ENCODE results near the gene YBX2. TPM values are rescaled to one million over a fixed set of nuclear protein-coding genes. Genes with fewer than 3 reads are reported as not detected.

The YBX2 gene
- total and polyA plus RNA-seq, 12 donors: 0.06 to 1.4 (median 0.19) TPM; not detected in 6

DNA sequence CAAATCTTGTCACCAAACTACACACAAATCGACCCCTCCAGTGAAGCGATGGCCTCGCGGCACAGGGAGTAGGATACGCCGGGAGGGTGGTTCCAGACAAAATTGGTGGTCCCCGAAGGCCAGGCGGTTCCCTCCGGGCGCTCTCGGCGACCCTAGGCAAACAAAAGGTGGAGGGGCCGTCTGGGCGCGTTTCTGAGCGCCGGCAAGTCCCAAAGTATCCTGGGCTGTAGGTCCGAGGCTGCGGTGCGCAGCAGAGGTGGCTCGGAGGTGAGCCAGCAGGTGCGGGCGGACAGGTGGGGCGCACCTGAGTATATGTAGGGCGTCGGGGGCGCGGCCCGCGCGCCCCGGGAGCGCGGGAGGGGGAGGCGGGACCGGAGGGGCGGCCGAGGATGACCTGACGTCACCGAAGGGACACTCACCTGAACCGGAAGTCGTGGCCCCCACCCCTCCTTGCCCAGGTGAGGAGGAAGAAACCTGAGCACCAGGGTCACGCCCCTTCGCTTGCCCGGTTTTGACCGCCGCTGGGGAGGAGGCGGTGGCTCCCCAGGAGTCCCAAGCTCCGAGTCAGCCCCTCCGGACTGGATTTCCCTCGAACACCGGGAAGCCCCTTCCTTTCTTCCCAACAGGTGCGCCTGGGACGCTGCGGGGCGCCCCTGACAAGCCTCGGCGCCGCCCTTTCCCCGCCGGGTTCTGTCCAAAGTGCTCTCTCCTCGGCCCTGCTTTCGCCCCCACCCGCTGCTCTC is 32.1 kb downstream of the YBX2 start, which contains the start of gene CLDN7:
TSS of gene CLDN7 (minus strand) at position 287 of the 743 bp plus-strand sequence. CDS start 435 bp downstream, outside the sequence.
- 16 to 46% (median 36%) methylated on average over 31 to 64 of the region's 64 CpGs for WGBS, 4 donors
- H3K4me3 ChIP-seq: peak within 1 kb of the TSS in 2 of 4 donors; percentile 14 to 61
- no peak for DNase-seq
- peaks cover 12 to 21% of the 10 kb centered on the region in 2 donors for H3K4me1 ChIP-seq (replicated peaks in 1 of 2)
- TF ChIP-seq, protein P1, sequence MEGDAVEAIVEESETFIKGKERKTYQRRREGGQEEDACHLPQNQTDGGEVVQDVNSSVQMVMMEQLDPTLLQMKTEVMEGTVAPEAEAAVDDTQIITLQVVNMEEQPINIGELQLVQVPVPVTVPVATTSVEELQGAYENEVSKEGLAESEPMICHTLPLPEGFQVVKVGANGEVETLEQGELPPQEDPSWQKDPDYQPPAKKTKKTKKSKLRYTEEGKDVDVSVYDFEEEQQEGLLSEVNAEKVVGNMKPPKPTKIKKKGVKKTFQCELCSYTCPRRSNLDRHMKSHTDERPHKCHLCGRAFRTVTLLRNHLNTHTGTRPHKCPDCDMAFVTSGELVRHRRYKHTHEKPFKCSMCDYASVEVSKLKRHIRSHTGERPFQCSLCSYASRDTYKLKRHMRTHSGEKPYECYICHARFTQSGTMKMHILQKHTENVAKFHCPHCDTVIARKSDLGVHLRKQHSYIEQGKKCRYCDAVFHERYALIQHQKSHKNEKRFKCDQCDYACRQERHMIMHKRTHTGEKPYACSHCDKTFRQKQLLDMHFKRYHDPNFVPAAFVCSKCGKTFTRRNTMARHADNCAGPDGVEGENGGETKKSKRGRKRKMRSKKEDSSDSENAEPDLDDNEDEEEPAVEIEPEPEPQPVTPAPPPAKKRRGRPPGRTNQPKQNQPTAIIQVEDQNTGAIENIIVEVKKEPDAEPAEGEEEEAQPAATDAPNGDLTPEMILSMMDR (IDR thresholded peaks at IDR 0.05): no peak
- TF ChIP-seq POLR2A (IDR thresholded peaks at IDR 0.05): no peak
- intact Hi-C loops (cut with DNase I): loop anchor here in 1 of 2 donors (5.0 kb wide), 1 partner anchor 40 kb away; no protein-coding TSS in a partner anchor
- peak within 1 kb of the TSS in 2 of 5 donors; percentile 19 to 81 for H3K27ac ChIP-seq
- H3K9me3 ChIP-seq (replicated peaks in 1 of 3): no peaks in the 10 kb centered on the region
- peaks cover 0 to 16% of the 10 kb centered on the region in 2 donors for H3K36me3 ChIP-seq (replicated peaks in 1 of 2)
- no peaks in the 10 kb centered on the region for H3K27me3 ChIP-seq

DNA sequence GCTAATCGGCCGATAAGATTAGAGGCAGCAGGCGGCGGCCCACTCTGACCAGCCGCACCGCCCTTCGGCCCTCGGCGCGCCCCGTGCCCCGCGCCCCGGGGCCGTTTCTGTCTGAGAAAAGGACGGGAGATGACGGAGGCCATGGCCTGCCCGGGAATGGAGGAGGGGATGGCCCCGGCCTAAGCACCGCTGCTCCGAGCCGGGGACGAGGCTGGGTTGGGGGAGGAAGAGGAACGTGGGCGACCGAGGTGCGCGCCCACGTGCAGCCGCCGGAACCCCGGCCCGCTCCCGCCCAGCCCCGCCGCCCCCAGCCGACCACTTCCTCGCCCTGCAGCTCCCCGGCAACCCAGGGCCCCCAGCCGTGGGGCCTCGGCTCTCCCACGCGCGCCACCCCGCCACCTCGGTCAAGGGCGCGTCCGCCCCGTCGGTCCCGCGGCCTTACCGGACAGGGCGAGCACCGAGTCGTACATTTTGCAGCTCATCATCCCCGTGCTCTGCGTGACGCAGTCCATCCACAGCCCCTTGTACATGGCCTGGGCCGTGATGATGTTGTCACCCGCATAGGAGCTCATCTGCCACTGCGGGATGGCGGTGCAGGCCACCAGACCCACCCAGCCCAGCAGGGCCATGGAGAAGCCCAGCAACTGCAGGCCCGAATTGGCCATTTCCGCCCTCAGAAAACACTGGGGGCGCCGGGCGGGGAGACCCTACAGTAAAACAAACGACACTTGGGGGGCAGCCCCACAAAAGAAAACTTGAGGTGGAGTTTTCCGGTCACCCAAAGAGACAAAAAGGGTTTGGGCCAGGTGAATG is 32.9 kb downstream of the YBX2 start:
- TF ChIP-seq, protein P1 (IDR thresholded peaks at IDR 0.05): no peak
- TF ChIP-seq POLR2A (IDR thresholded peaks at IDR 0.05): no peak
- H3K36me3 ChIP-seq (replicated peaks in 1 of 2): peaks cover 0 to 24% of the 10 kb centered on the region in 2 donors
- no peaks in the 10 kb centered on the region for H3K9me3 ChIP-seq (replicated peaks in 1 of 3)
- intact Hi-C loops (cut with DNase I): loop anchor here in 1 of 2 donors (5.0 kb wide), 1 partner anchor 41 kb away; no protein-coding TSS in a partner anchor
- DNase-seq: no peak
- H3K27ac ChIP-seq: peak overlapping the region in 2 of 5 donors; percentile 19 to 81
- H3K27me3 ChIP-seq: no peaks in the 10 kb centered on the region
- H3K4me1 ChIP-seq (replicated peaks in 1 of 2): peaks cover 12 to 21% of the 10 kb centered on the region in 2 donors
- WGBS, 4 donors: 16 to 75% (median 21%) methylated on average over 9 to 71 of the region's 71 CpGs
- peak overlapping the region in 2 of 4 donors; percentile 14 to 61 for H3K4me3 ChIP-seq

DNA sequence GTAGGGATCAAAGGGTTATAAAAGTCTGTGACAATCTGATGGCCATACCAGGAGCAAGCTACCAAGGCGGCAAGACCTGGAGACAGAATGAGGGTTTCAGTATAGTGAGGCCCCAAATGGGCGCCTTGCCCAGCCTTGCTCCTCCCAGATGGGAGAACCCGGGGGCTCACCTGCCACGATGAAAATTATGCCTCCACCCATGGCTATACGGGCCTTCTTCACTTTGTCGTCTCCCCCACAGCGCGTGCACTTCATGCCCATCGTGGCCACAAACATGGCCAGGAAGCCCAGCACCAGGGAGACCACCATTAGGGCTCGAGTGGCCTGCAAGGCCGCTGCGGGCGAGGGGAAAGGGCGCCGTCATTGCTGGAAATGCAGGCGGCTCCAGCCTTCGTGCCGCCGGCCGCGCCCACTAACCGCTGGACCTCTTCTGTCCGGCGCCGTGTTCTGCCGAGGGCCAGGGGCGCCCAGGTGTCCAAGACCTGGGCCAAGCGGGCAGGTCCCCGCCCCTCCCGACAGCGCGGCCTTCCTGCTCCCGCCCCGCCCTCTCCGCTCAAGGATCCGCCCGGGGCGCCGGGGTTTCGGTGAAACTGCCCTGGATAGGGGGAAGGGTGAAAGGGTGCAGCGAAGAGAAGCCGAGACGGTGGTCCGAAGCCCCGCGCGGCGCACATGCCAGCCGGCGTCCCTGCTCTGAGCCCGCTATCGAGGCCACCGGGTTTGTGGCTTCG is 33.6 kb downstream of the YBX2 start:
- intact Hi-C loops (cut with DNase I): loop anchor here in 1 of 2 donors (5.0 kb wide), 1 partner anchor 41 kb away; no protein-coding TSS in a partner anchor
- WGBS, 4 donors: 7 to 45% (median 10%) methylated on average over 4 to 54 of the region's 54 CpGs
- peak overlapping the region in 2 of 4 donors; percentile 14 to 61 for H3K4me3 ChIP-seq
- H3K36me3 ChIP-seq (replicated peaks in 1 of 2): peaks cover 0 to 31% of the 10 kb centered on the region in 2 donors
- DNase-seq: peak in 4 of 7 donors; percentile 56 to 64 (median 62)
- peak overlapping the region in 2 of 5 donors; percentile 38 to 81 for H3K27ac ChIP-seq
- no peaks in the 10 kb centered on the region for H3K27me3 ChIP-seq
- no peaks in the 10 kb centered on the region for H3K9me3 ChIP-seq (replicated peaks in 1 of 3)
- TF ChIP-seq, protein P1 (IDR thresholded peaks at IDR 0.05): no peak
- H3K4me1 ChIP-seq (replicated peaks in 1 of 2): peaks cover 12 to 21% of the 10 kb centered on the region in 2 donors

Measured in adrenal gland (tissue), 12 donors.